Fibroblast of skin of left quadriceps (primary cell): ENCODE data around the gene LBP.
"Not testable (repeated sequence)": the region's sequence is repeated elsewhere in the genome, so short reads cannot be mapped to it uniquely, and the experiment has no call there.

ENCODE experiments used
- DNase-seq, 2 experiments: peaks; one replicate each; pipeline ENCODE4 v3.0.0-alpha.2; 2013; ENCODE audit warnings: low read depth in 2 of 2

Gene LBP, protein sequence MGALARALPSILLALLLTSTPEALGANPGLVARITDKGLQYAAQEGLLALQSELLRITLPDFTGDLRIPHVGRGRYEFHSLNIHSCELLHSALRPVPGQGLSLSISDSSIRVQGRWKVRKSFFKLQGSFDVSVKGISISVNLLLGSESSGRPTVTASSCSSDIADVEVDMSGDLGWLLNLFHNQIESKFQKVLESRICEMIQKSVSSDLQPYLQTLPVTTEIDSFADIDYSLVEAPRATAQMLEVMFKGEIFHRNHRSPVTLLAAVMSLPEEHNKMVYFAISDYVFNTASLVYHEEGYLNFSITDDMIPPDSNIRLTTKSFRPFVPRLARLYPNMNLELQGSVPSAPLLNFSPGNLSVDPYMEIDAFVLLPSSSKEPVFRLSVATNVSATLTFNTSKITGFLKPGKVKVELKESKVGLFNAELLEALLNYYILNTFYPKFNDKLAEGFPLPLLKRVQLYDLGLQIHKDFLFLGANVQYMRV

GRCh38 chr20:38346247-38346651, at the start of gene LBP:
Gene LBP (plus strand): TSS chr20:38346482. CDS start chr20:38346517, 35 bp downstream.
- DNase-seq, result no peak

DNA sequence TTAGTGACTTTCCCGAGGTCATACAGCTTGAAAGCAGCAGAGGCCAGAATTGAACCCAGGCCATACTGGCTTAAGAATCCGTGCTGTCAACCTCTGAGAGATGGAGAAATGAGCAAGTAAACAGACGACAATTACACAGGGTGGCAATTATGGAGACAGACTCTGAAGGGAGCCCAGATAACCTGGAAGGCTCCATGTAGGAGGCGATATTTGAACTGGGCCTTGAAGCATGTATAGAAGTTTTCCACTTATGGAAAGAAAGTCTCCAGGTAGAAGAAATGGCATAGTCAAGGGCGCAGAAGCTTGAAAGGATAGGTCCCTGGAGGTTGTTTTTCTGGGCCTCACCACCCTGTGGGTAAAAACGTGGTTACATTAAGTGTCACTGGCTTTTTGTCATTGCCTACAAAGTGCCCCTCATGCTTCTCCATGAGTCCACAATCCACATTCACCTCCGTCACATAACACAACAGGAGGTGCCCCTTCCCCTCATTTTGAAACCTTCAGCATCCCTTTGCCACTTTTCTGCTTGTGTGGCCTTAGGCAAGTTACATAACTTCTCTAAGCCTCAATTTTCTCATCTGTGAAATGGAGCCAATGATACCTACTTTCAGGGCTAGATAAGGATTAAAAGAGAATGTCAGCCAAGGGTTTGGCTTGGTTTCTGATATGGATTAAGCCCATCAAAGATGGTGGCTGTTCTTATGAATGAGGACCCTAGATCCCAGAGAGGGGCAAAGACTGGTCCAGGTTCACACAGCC, 48.2 kb upstream of the LBP start:
- no peak for DNase-seq

GRCh38 chr20:38298768-38299288, 47.5 kb upstream of the LBP start:
- DNase-seq, result no peak

DNA sequence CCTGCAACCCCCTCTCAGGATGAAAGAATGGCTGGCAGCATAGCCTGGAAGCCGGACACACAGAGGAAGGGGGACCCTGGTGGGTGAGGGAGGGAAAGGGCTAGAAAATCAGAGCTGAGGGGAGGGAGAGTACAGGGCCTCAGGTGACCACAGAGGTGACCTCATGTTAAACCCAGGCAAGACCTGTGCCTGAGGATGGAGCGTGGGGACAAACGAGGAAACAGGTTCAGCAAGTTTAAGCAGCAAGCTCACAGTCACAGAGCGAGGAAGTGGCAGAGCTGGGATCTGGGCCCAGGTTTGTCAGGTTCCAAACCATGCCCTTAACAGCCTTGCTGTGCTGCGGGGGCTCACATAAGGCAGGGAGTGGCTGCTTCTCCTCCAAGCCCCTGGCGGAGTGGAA, 46.3 kb upstream of the LBP start:
- no peak for DNase-seq

- no peak for DNase-seq
These were observed 45.8 kb upstream of the LBP start for GRCh38 chr20:38300438-38300837.

- no peak for DNase-seq
These were observed 45.0 kb upstream of the LBP start for GRCh38 chr20:38301309-38301708.

GRCh38 chr20:38302786-38303185, 43.5 kb upstream of the LBP start:
- no peak for DNase-seq

- DNase-seq, result peak in 1 of 2 experiments; percentile 15
These were observed 42.3 kb upstream of the LBP start, which contains the start of gene BPI for GRCh38 chr20:38303908-38304379. Gene BPI (plus strand): TSS chr20:38304156. CDS start chr20:38304224, 68 bp downstream.

GRCh38 chr20:38304845-38305447, 41.3 kb upstream of the LBP start:
- DNase-seq, result no peak

DNA sequence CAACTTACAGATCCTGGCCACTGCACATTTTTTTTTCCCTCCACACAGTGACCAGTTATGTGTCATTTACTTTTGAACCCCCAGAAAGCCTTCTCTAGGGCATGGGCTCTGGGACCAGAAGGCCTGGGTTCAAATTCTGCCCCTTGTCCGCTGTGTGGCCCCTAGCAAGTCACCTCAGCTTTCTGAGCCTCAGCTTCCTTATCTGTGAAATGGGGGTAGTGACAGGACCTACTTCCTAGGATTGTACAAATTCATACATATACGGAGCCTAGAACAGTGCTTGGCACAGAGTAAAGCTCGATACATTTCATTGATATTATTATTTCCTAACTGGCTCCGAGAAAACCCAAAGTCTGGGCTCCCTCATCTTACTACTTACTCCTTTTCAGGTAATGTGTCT, 40.7 kb upstream of the LBP start:
- no peak for DNase-seq

DNA sequence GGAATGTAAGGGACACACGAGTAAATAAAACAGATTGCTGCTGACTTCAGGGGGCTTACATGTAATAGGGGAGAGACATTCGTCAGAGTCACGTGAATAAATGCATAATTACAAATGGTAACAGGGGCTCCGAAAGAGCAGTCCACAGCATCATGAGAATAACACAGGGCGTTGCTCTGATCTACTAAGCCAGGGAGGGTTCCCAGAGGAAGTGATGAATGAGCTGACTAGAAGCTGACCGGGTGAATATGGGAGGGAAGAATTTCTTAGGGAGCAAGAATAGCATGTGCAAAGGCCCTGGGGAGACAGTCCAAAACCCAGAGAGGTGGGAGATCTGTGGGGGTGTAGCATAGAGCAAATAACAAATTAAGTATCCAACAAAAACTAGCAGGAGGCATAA, 39.9 kb upstream of the LBP start:
- DNase-seq, result no peak

- DNase-seq, result peak in 1 of 2 experiments; percentile 20
These were observed 38.8 kb upstream of the LBP start for GRCh38 chr20:38307371-38308046.

DNA sequence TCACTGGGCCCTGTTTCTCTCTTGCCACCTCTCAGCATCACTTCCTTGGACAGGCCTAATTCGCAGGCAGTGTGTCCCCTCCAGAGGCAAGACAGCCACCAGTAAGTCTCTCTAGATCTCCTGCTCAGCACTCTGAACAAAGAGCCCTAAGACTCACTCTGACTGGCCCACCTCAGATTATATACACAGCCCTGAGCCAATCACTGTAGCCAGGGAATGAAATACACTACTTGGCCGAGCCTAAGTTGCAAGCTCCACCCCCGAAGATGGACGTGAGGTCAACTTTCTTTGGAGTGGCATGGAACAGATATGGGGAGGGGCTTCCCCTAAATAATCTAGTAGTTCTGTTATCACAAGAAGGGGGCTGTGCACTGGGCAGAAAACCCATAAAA, 38.2 kb upstream of the LBP start:
- no peak for DNase-seq

DNA sequence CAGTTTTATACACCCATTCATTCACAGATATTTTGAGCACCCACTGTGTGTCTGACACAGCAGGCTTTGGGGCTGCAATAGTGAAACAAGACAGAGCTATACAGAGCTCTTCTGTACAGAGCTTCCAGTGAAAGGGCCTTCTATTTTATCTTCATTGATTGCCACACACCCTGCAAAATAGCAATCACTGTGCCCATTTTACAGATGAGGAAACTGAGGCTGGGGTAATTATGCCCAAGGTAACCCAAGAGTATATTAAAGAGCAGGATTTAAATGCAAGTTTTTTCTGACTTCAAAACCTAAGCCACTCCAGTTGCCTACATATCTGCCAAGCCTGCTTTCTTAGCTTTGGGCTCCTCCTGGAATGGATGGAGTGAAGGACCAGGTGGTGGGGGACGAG, 37.8 kb upstream of the LBP start:
- DNase-seq, result no peak

- DNase-seq, result no peak
These were observed 35.2 kb upstream of the LBP start for GRCh38 chr20:38311091-38311490.

GRCh38 chr20:38311491-38311890, 34.8 kb upstream of the LBP start:
- DNase-seq, result no peak

- DNase-seq, result no peak
These were observed 32.6 kb upstream of the LBP start for GRCh38 chr20:38313676-38314075.

DNA sequence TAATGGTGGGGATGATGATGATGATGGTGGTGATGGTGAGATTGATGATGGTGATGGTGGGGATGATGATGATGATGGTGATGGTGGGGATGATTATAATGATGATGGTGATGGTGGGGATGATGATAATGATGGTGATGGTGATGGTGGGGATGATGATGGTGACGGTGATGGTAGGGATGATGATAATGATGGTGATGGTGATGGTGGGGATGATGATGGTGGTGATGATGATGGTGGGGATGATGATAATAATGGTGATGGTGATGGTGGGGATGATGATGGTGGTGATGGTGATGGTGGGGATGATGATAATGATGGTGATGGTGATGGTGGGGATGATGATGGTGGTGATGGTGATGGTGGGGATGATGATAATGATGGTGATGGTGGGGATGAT, 31.9 kb upstream of the LBP start:
- DNase-seq, result not testable (repeated sequence)

GRCh38 chr20:38315290-38315966, 30.9 kb upstream of the LBP start:
- no peak for DNase-seq

DNA sequence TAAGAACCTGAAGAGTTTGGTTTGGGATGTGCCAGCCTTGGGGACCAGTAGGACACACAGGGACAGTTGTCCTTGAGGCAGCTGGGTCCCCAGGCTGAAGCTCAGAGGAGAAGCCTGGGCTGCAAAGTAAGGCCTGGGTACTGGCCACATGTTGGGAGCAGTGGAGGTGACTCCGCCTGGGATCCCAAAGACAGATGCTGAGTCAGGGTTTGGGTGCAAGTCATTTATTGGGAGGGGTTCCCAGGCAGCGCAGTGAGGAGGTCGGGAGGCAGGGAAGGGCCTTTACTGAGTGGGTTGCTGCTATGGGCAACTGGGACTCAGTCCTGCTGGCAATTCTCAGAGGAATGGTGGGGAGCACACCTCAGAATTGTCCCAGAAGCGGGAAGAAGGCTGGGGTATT, 29.9 kb upstream of the LBP start:
- no peak for DNase-seq

- no peak for DNase-seq
These were observed 28.9 kb upstream of the LBP start for GRCh38 chr20:38317422-38317821.
